Colonic mucosa (tissue), 4 donors: ENCODE data around the gene PDHX. TPM values are rescaled to one million over a fixed set of nuclear protein-coding genes. Genes with fewer than 3 reads are reported as not detected.
"Not testable (repeated sequence)": the region's sequence is repeated elsewhere in the genome, so short reads cannot be mapped to it uniquely, and the experiment has no call there.

Experiments
- DNase-seq: peaks from one replicate; pipeline ENCODE4 v3.0.0-alpha.2; 2020
- H3K27ac ChIP-seq: fragments of 200-600 bp; one replicate; pipeline ENCODE4 v1.8.0; 2021
- H3K27me3 ChIP-seq: fragments of 200-600 bp; one replicate; pipeline ENCODE4 v1.8.0; 2021
- H3K36me3 ChIP-seq: fragments of 200-600 bp; one replicate; pipeline ENCODE4 v1.8.0; 2021
- H3K4me1 ChIP-seq: fragments of 200-600 bp; one replicate; pipeline ENCODE4 v1.8.0; 2021; ENCODE audit warnings: mild to moderate bottlenecking
- H3K4me3 ChIP-seq: fragments of 200-600 bp; one replicate; pipeline ENCODE4 v1.8.0; 2021
- H3K9ac ChIP-seq, 2 donors: one replicate each; pipeline ENCODE4 v1.7.0; 2013; ENCODE audit warnings: control low read depth in 2 of 2, low read depth in 2 of 2, low read length in 2 of 2
- H3K9me3 ChIP-seq: fragments of 200-600 bp; one replicate; pipeline ENCODE4 v1.8.0; 2021
- CTCF ChIP-seq: fragments of 200-600 bp; IDR thresholded peaks from one replicate; pipeline ENCODE4 v1.8.0; 2022; ENCODE audit warnings: antibody characterized with exemption, mild to moderate bottlenecking
- intact Hi-C: fragments of 100-400 bp; cut with DNase I; formaldehyde crosslinking; loops from one replicate; pipeline ENCODE4 v1.14.1; 2022
- total RNA-seq, 2 donors: library from RNA; stranded (reverse); fragmentation: NEBNext Ultra II Directional in 1 of 2; extraction: Animal tissue kit (Norgen Biotek cat#: 25700) in 1 of 2; gene quantifications; one replicate each; pipeline ENCODE4 v1.2.1, GENCODE V29; 2021
- donor health status: healthy.
- donor health status: DM: no; HTN: no; CAD: no.
- donor health status: DM: no; HTN: no; CAD: no.

The PDHX gene
- total RNA-seq, 2 donors from 2014 or later = 55.2 to 57.2 TPM

GRCh38 chr11:34891611-34892010 lies 24.8 kb upstream of the PDHX start:
- H3K36me3 ChIP-seq = no peaks in the 10 kb centered on the region
- H3K27me3 ChIP-seq = no peaks in the 10 kb centered on the region
- H3K4me1 ChIP-seq = no peaks in the 10 kb centered on the region
- TF ChIP-seq CTCF = no peak
- intact Hi-C loops = loop anchor here (2.0 to 5.0 kb wide), 2 partner anchors 305 to 379 kb away; partner anchors contain the start of gene ELF5
- H3K4me3 ChIP-seq = no peak overlapping the region
- no peaks in the 10 kb centered on the region for H3K9me3 ChIP-seq
- H3K9ac ChIP-seq = no peak overlapping the region
- DNase-seq = no peak
- H3K27ac ChIP-seq = no peak overlapping the region

GRCh38 chr11:34893416-34893815 lies 23.0 kb upstream of the PDHX start:
- H3K4me3 ChIP-seq = no peak overlapping the region
- H3K9me3 ChIP-seq = no peaks in the 10 kb centered on the region
- no peak overlapping the region for H3K9ac ChIP-seq
- H3K27ac ChIP-seq = no peak overlapping the region
- DNase-seq = no peak
- no peaks in the 10 kb centered on the region for H3K4me1 ChIP-seq
- TF ChIP-seq CTCF = no peak
- H3K27me3 ChIP-seq = no peaks in the 10 kb centered on the region
- intact Hi-C loops = loop anchor here (5.0 kb wide), 1 partner anchor 381 kb away; the partner anchor contains the start of gene ELF5
- no peaks in the 10 kb centered on the region for H3K36me3 ChIP-seq

GRCh38 chr11:34896191-34896590 lies 20.2 kb upstream of the PDHX start:
- H3K4me1 ChIP-seq, H3K27ac ChIP-seq, H3K9me3 ChIP-seq, H3K4me3 ChIP-seq, H3K27me3 ChIP-seq, H3K9ac ChIP-seq, H3K36me3 ChIP-seq, DNase-seq, intact Hi-C loops: not testable (repeated sequence)

- no peak for DNase-seq
- H3K27ac ChIP-seq = no peak overlapping the region
- no peak for TF ChIP-seq CTCF
- H3K4me1 ChIP-seq = no peaks in the 10 kb centered on the region
- H3K27me3 ChIP-seq = no peaks in the 10 kb centered on the region
- intact Hi-C loops = no loop called here
- H3K36me3 ChIP-seq = no peaks in the 10 kb centered on the region
- H3K9me3 ChIP-seq = peaks cover 3% of the 10 kb centered on the region
- H3K4me3 ChIP-seq = no peak overlapping the region
- no peak overlapping the region for H3K9ac ChIP-seq
These were observed 19.1 kb upstream of the PDHX start for GRCh38 chr11:34897171-34897870.

GRCh38 chr11:34898474-34898873 lies 17.9 kb upstream of the PDHX start:
- H3K36me3 ChIP-seq = no peaks in the 10 kb centered on the region
- no peak overlapping the region for H3K9ac ChIP-seq
- H3K27me3 ChIP-seq = no peaks in the 10 kb centered on the region
- no peaks in the 10 kb centered on the region for H3K4me1 ChIP-seq
- TF ChIP-seq CTCF = no peak
- no peak for DNase-seq
- intact Hi-C loops = no loop called here
- H3K4me3 ChIP-seq = no peak overlapping the region
- peaks cover 3% of the 10 kb centered on the region for H3K9me3 ChIP-seq
- no peak overlapping the region for H3K27ac ChIP-seq

- Histone ChIP-seq H3K9me3 (peaks cover 3% of the 10 kb centered on the region), H3K27ac (no peak overlapping the region), H3K4me1 (no peaks in the 10 kb centered on the region), H3K9ac (no peak overlapping the region), H3K27me3 (no peaks in the 10 kb centered on the region), H3K4me3 (no peak overlapping the region), H3K36me3 (no peaks in the 10 kb centered on the region)
- intact Hi-C loops = no loop called here
- TF ChIP-seq CTCF = no peak
- DNase-seq = no peak
These were observed 16.8 kb upstream of the PDHX start for GRCh38 chr11:34899633-34900016.
